Testis (tissue), 3 donors: ENCODE data around the gene ZNF48. TPM values are rescaled to one million over a fixed set of nuclear protein-coding genes. Genes with fewer than 3 reads are reported as not detected.
A peak's percentile ranks its signal among the peaks of the same experiment; 100 is the strongest.

Source experiments
- DNase-seq: peaks from one replicate; pipeline ENCODE4 v3.0.0-alpha.2; 2019
- H3K27ac ChIP-seq, 2 donors: fragments of 200-600 bp; sonication (generic); one replicate each; pipeline ENCODE4 v1.5.1; 2019
- H3K27me3 ChIP-seq: fragments of 200-600 bp; sonication (generic); one replicate; pipeline ENCODE4 v1.5.1; 2019
- H3K36me3 ChIP-seq: fragments of 200-600 bp; sonication (generic); one replicate; pipeline ENCODE4 v1.5.1; 2017; ENCODE audit warnings: low read depth; ENCODE audit errors: missing control alignments
- H3K4me1 ChIP-seq: fragments of 200-600 bp; sonication (generic); one replicate; pipeline ENCODE4 v1.5.1; 2019
- H3K4me3 ChIP-seq, 2 donors: fragments of 200-600 bp; sonication (generic); one replicate each; pipeline ENCODE4 v1.5.1; 2017 to 2019
- H3K9me3 ChIP-seq: fragments of 200-600 bp; sonication (generic); one replicate; pipeline ENCODE4 v1.5.1; 2017
- CTCF ChIP-seq, 3 experiments: fragments of 450-650 bp in 2 of 3; fragments of 200-600 bp in 1 of 3; sonication (generic) in 1 of 3; IDR thresholded peaks; one replicate each; pipeline ENCODE4 v1.5.1; 2016 to 2019; ENCODE audit warnings: antibody characterized with exemption in 3 of 3, mild to moderate bottlenecking in 2 of 3, moderate library complexity in 1 of 3
- POLR2A ChIP-seq: fragments of 450-650 bp; IDR thresholded peaks from one replicate; pipeline ENCODE4 v1.6.1; 2017; ENCODE audit warnings: antibody characterized with exemption, mild to moderate bottlenecking, moderate library complexity
- WGBS, 2 donors: methylation state at CpG; one replicate each; pipeline ENCODE4 v1.1.5; 2018; 5-methylcytosine and 5-hydroxymethylcytosine counted together
- intact Hi-C: fragments of 100-400 bp; cut with DNase I; formaldehyde crosslinking; loops from one replicate; pipeline ENCODE4 v1.15.1; 2023; ENCODE audit warnings: low total_unique reads
- polyA plus RNA-seq: library from polyadenylated mRNA; stranded (reverse); fragments of 350-450 nt; fragmentation: Illumina TruSeq; extraction: RNeasy Lipid Tissue Mini Kit (QIAGEN cat#74804); gene quantifications from one replicate; pipeline ENCODE4 v1.2.3, GENCODE V29; 2014; ENCODE audit warnings: low read depth, low replicate concordance; ENCODE audit not compliant: insufficient read depth
- total RNA-seq, 2 donors: library from RNA; depleted of rRNA; stranded (reverse); fragments of >200 nt; gene quantifications; one replicate each; pipeline ENCODE4 v1.2.3, GENCODE V29; 2016

The ZNF48 gene
- total and polyA plus RNA-seq, 3 donors from 2014 or later, result 6.3 to 9.0 (median 6.5) TPM

GRCh38 chr16:30416047-30416603 lies 20.9 kb downstream of the ZNF48 start:
- Histone ChIP-seq H3K36me3 (no peaks in the 10 kb centered on the region), H3K27me3 (no peaks in the 10 kb centered on the region), H3K4me3 (no peak overlapping the region), H3K9me3 (no peaks in the 10 kb centered on the region), H3K4me1 (peaks cover 12% of the 10 kb centered on the region), H3K27ac (no peak overlapping the region)
- intact Hi-C loops, result no loop called here
- WGBS, 2 donors, result 68 to 73% methylated on average over 4 of the region's 4 CpGs
- no peak for DNase-seq
- TF ChIP-seq CTCF (IDR thresholded peaks at IDR 0.05) (no peak), POLR2A (no peak)

- H3K4me1 ChIP-seq, result peaks cover 12% of the 10 kb centered on the region
- H3K4me3 ChIP-seq, result peak overlapping the region; percentile 55 to 63
- 44 to 51% methylated on average over 16 to 18 of the region's 18 CpGs for WGBS, 2 donors
- no peaks in the 10 kb centered on the region for H3K36me3 ChIP-seq
- peak overlapping the region; percentile 82 to 90 for H3K27ac ChIP-seq
- no peaks in the 10 kb centered on the region for H3K9me3 ChIP-seq
- H3K27me3 ChIP-seq, result no peaks in the 10 kb centered on the region
- DNase-seq, result no peak
- intact Hi-C loops, result no loop called here
- no peak for TF ChIP-seq POLR2A
- TF ChIP-seq CTCF (IDR thresholded peaks at IDR 0.05), result no peak
Measured at GRCh38 chr16:30416624-30417528, 21.7 kb downstream of the ZNF48 start.

GRCh38 chr16:30417529-30418349 lies 22.5 kb downstream of the ZNF48 start:
- no peaks in the 10 kb centered on the region for H3K36me3 ChIP-seq
- intact Hi-C loops, result no loop called here
- H3K4me1 ChIP-seq, result peaks cover 12% of the 10 kb centered on the region
- no peaks in the 10 kb centered on the region for H3K27me3 ChIP-seq
- peak overlapping the region; percentile 82 to 90 for H3K27ac ChIP-seq
- peak; percentile 78 for DNase-seq
- WGBS, 2 donors, result 4 to 21% methylated on average over 52 to 114 of the region's 140 CpGs
- TF ChIP-seq CTCF (IDR thresholded peaks at IDR 0.05), result peak in 1 of 3 experiments; percentile 10
- no peak for TF ChIP-seq POLR2A
- H3K9me3 ChIP-seq, result no peaks in the 10 kb centered on the region
- H3K4me3 ChIP-seq, result peak overlapping the region; percentile 55 to 63

GRCh38 chr16:30418350-30419181 lies 23.3 kb downstream of the ZNF48 start:
- Histone ChIP-seq H3K9me3 (no peaks in the 10 kb centered on the region), H3K27me3 (no peaks in the 10 kb centered on the region), H3K4me1 (peaks cover 9% of the 10 kb centered on the region), H3K27ac (peak overlapping the region; percentile 82 to 90), H3K4me3 (peak overlapping the region; percentile 55 to 63), H3K36me3 (no peaks in the 10 kb centered on the region)
- DNase-seq, result no peak
- 62 to 73% methylated on average over 21 to 31 of the region's 31 CpGs for WGBS, 2 donors
- intact Hi-C loops, result no loop called here
- TF ChIP-seq CTCF (IDR thresholded peaks at IDR 0.05) (no peak), POLR2A (no peak)
